Measurements from ENCODE around the gene ATG5.
"Not testable (repeated sequence)": the region's sequence is repeated elsewhere in the genome, so short reads cannot be mapped to it uniquely, and the experiment has no call there.

Gene ATG5

GRCh38 chr6:106275692-106276091 is 49.9 kb downstream of the ATG5 start:
- DNase-seq (ENCODE audit: insufficient read length) (no peak), FAIRE-seq (peak; percentile 38)
- TF ChIP-seq POLR2A (IDR thresholded peaks at IDR 0.05; ENCODE audit: low read depth, low read length), result no peak
- no peak for TF ChIP-seq TAF1 (IDR thresholded peaks at IDR 0.05; ENCODE audit: borderline replicate concordance, low read depth, low read length)
- TF ChIP-seq POLR2AphosphoS5 (IDR thresholded peaks at IDR 0.05; ENCODE audit: low read depth, low read length), result no peak

DNA sequence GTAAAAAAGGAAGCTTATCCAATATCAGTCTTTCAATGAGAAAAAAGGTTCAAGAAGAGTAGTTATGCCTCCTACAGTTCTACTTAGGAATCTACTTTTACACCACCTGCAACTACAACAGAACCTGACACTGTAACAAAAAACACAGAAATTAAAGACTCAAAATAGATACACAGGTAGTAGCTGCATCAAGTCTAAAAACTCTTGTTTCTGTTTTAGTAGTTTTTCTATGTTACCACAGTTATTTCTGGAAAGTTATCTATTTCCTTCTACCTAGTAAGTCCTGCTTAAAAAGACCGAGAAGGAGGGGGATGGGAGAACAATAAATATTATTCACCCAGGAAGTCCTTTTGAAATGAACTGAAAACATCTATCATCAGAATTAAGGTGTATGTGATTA is 52.5 kb downstream of the ATG5 start:
- DNase-seq (ENCODE audit: insufficient read length), result no peak
- no peak for FAIRE-seq
- TF ChIP-seq TAF1 (IDR thresholded peaks at IDR 0.05; ENCODE audit: borderline replicate concordance, low read depth, low read length) (no peak), POLR2AphosphoS5 (IDR thresholded peaks at IDR 0.05; ENCODE audit: low read depth, low read length) (no peak), POLR2A (IDR thresholded peaks at IDR 0.05; ENCODE audit: low read depth, low read length) (no peak)

DNA sequence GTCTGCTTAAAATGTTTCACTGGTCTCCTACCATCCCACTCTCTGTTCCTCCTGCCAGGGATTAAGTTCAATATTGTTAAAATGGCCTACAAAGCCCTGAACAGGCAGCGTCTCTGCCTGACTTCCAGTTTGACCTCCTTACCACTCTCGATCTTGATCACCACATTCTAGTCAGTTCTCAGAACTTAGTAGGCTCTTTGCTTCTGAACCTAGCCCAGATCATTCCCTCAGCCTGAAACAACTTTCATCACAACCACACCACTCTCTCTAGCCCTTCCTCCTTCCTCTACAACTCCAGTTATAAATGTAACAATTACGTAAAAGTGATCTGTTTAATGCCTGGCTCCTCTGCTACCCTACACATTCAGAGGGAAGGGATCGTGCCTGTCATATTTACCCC is 53.3 kb downstream of the ATG5 start:
- no peak for FAIRE-seq
- no peak for DNase-seq (ENCODE audit: insufficient read length)
- TF ChIP-seq TAF1 (IDR thresholded peaks at IDR 0.05; ENCODE audit: borderline replicate concordance, low read depth, low read length) (no peak), POLR2A (IDR thresholded peaks at IDR 0.05; ENCODE audit: low read depth, low read length) (no peak), POLR2AphosphoS5 (IDR thresholded peaks at IDR 0.05; ENCODE audit: low read depth, low read length) (no peak)

DNA sequence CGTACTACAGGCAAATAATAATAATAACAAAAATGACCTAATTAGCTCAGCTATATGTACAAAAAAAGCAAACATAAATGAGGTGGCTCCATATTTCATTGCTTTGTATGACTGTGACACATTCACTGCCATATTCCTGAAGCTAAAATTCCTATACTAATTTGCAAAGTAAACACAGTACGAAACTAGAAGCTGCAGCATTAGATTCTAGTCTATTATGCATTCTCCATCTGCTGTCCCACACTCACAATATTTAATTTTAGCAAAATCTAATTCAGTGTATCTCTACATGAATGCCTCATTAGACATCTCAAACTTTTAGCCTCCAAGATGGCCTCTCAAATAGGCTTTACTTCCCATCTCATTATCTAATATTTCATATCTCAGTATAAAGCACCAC is 55.1 kb downstream of the ATG5 start:
- no peak for TF ChIP-seq POLR2A (IDR thresholded peaks at IDR 0.05; ENCODE audit: low read depth, low read length)
- no peak for TF ChIP-seq TAF1 (IDR thresholded peaks at IDR 0.05; ENCODE audit: borderline replicate concordance, low read depth, low read length)
- TF ChIP-seq POLR2AphosphoS5 (IDR thresholded peaks at IDR 0.05; ENCODE audit: low read depth, low read length), result no peak
- FAIRE-seq, result no peak
- no peak for DNase-seq (ENCODE audit: insufficient read length)

GRCh38 chr6:106269268-106269919 is 56.2 kb downstream of the ATG5 start:
- not testable (repeated sequence) for FAIRE-seq; DNase-seq (ENCODE audit: insufficient read length)

DNA sequence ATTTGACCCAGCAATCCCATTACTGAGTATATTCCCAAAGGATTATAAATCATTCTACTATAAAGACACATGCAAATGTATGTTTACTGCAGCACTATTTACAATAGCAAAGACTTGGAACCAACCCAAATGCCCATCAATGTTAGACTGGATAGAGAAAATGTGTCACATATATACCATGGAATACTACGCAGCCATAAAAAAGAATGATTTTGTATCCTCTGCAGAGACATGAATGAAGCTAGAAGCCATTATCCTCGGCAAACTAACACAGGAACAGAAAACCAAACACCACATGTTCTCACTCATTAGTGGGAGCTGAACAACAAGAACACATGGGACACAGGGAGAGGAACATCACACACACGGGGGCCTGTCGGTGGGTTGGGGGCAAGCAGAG is 57.1 kb downstream of the ATG5 start:
- not testable (repeated sequence) for FAIRE-seq

GRCh38 chr6:106264433-106264832 is 61.1 kb downstream of the ATG5 start:
- not testable (repeated sequence) for FAIRE-seq; DNase-seq (ENCODE audit: insufficient read length)

More for the DNA sequence above, 57.1 kb downstream of the ATG5 start:
- not testable (repeated sequence) for DNase-seq (ENCODE audit: insufficient read length)

DNA sequence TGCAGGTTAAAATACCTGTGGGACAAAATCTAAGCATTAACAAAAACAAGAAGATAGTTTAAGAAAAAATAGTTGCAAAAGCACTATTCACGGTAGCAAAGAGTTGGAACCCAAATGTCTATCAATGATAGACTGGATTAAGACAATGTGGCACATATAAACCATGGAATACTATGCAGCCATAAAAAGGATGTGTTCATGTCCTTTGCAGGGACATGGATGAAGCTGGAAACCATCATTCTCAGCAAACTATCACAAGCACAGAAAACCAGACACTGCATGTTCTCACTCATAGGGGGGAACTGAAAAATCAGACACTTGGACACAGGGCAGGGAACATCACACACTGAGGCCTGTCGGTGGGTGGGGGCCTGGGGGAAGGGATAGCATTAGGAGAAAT is 65.8 kb downstream of the ATG5 start:
- DNase-seq (ENCODE audit: insufficient read length); FAIRE-seq: not testable (repeated sequence)

DNA sequence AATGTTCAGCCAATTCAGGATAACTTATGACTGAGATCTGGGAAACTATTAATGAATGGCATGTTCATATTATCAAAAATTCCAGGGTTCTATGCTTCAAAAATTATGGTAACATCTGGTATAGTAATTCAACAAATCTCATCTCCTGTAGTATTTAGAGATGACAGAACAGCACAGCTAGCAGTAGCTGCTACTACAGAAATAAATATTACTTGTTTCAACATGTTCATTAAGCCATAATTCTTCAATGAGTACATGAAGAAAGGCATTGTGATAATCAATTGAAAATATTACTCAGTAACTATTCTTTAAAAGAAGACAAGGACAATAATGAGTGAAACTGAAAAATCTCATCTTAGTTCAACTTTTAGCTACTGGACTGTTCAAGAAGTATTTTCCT is 66.8 kb downstream of the ATG5 start:
- TF ChIP-seq TAF1 (IDR thresholded peaks at IDR 0.05; ENCODE audit: borderline replicate concordance, low read depth, low read length) (no peak), POLR2AphosphoS5 (IDR thresholded peaks at IDR 0.05; ENCODE audit: low read depth, low read length) (no peak), POLR2A (IDR thresholded peaks at IDR 0.05; ENCODE audit: low read depth, low read length) (no peak)
- DNase-seq (ENCODE audit: insufficient read length) (no peak), FAIRE-seq (no peak)

- FAIRE-seq (no peak), DNase-seq (ENCODE audit: insufficient read length) (no peak)
- no peak for TF ChIP-seq TAF1 (IDR thresholded peaks at IDR 0.05; ENCODE audit: borderline replicate concordance, low read depth, low read length)
- TF ChIP-seq POLR2AphosphoS5 (IDR thresholded peaks at IDR 0.05; ENCODE audit: low read depth, low read length), result no peak
- no peak for TF ChIP-seq POLR2A (IDR thresholded peaks at IDR 0.05; ENCODE audit: low read depth, low read length)
Measured at GRCh38 chr6:106257195-106257594, 68.4 kb downstream of the ATG5 start.

DNA sequence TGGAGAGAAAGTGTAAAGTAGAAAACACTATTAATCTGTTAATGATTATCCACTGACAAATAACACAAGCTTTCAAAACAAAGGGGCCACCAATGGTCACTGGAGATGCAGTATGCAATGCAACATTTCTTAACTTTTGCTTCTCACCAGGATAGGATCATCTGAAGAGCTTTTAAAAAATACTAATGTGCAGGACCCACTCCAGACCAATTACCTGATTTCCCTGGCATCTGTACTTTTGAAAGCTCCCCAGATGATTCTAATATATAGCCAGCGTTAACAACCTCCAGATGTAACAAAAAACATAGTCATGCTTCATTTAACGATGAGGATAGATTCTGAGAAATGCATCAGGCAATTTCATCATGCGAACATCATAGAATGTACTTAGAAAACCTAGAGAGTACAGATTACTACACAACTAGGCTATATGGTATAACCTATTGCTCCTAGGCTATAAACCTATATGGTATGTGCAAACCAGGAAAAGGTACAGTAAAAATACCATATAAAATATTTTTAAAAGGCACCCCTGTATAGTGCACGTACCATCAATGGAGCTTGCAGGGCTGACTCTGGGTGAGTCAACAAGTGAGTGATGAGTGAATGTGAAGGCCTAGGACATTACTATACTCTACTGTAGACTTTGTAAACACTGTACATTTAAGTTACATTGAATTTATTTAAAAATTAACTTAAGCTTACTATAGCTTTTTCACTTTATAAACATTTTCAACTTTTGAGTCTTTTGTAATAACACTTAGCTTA is 69.2 kb downstream of the ATG5 start:
- no peak for FAIRE-seq
- TF ChIP-seq POLR2AphosphoS5 (IDR thresholded peaks at IDR 0.05; ENCODE audit: low read depth, low read length) (no peak), TAF1 (IDR thresholded peaks at IDR 0.05; ENCODE audit: borderline replicate concordance, low read depth, low read length) (no peak), POLR2A (IDR thresholded peaks at IDR 0.05; ENCODE audit: low read depth, low read length) (no peak)
- DNase-seq (ENCODE audit: insufficient read length), result no peak

GRCh38 chr6:106255306-106255705 is 70.3 kb downstream of the ATG5 start:
- no peak for DNase-seq (ENCODE audit: insufficient read length)
- TF ChIP-seq POLR2AphosphoS5 (IDR thresholded peaks at IDR 0.05; ENCODE audit: low read depth, low read length) (no peak), TAF1 (IDR thresholded peaks at IDR 0.05; ENCODE audit: borderline replicate concordance, low read depth, low read length) (no peak), POLR2A (IDR thresholded peaks at IDR 0.05; ENCODE audit: low read depth, low read length) (no peak)
- FAIRE-seq, result no peak

DNA sequence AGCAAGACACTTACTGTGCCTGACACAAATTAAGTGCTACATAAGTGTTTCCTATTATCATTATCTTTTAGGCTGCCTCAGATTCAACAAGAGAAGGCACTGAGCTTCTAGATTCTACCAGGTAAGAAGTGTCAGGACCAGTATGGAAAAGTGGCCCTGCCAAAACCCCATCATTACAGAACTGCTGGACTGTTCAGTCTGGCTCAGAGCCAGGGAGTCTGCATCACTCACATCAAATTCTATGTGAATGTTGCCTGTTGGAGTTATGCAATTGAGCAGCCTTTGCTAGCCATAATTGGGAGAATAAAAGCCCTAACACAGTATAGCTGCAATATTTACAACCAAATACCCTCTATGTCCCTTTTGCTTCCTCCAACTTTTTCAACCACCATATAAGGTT is 70.9 kb downstream of the ATG5 start:
- FAIRE-seq, result no peak
- no peak for DNase-seq (ENCODE audit: insufficient read length)

More for the DNA sequence above, 70.9 kb downstream of the ATG5 start:
- no peak for TF ChIP-seq POLR2A (IDR thresholded peaks at IDR 0.05; ENCODE audit: low read depth, low read length)
- no peak for TF ChIP-seq POLR2AphosphoS5 (IDR thresholded peaks at IDR 0.05; ENCODE audit: low read depth, low read length)
- no peak for TF ChIP-seq TAF1 (IDR thresholded peaks at IDR 0.05; ENCODE audit: borderline replicate concordance, low read depth, low read length)

Measured in GM12892 (cell line).